Endothelial cell of umbilical vein (primary cell): ENCODE data around the gene RUFY3. TPM values are rescaled to one million over a fixed set of nuclear protein-coding genes. Genes with fewer than 3 reads are reported as not detected.

ENCODE experiments used
- BruUV-seq: library from RNA; stranded (reverse); fragments of 400-500 nt; replicated peaks from 2 replicates; lab custom pipeline; 2021; lab: Mats Ljungman, UMichigan
- CTCF ChIA-PET: fragments of 300-600, 350-600 bp; sonication (Branson Sonifier 250); formaldehyde crosslinking; loops from one replicate; lab custom pipeline; 2021; ENCODE audit warnings: antibody characterized with exemption, inconsistent platforms; lab: Charles Lee
- POLR2A ChIA-PET: fragments of 300-600, 350-600 bp; sonication (Branson Sonifier 250); formaldehyde crosslinking; loops from one replicate; lab custom pipeline; 2021; ENCODE audit warnings: antibody characterized with exemption, inconsistent platforms; lab: Charles Lee
- DNase-seq: peaks from one replicate; pipeline ENCODE4 v3.0.0-alpha.2; 2011; ENCODE audit warnings: low read depth, low spot score
- FAIRE-seq: peaks from 2 replicates; lab custom pipeline; 2011; peaks lifted over from hg19 to GRCh38; lab: Jason Lieb, UNC
- H2AFZ ChIP-seq: 2 replicates; pipeline ENCODE4 v1.6.0; 2012; ENCODE audit warnings: low read depth, low read length, control low read depth, inconsistent platforms
- H3K27ac ChIP-seq: 2 replicates; pipeline ENCODE4 v1.5.1; 2011; ENCODE audit warnings: low read depth, mild to moderate bottlenecking, control low read depth, low read length, moderate library complexity; ENCODE audit not compliant: insufficient read depth
- H3K27me3 ChIP-seq, 2 experiments: 2 replicates each; pipeline versions ENCODE4 v1.6.0 to v1.6.1; 2011; ENCODE audit warnings: low read length in 2 of 2, mixed read lengths in 1 of 2; ENCODE audit not compliant: control insufficient read depth in 2 of 2, insufficient read depth in 2 of 2
- H3K36me3 ChIP-seq, 2 experiments: 2 replicates in 1 of 2; 3 replicates in 1 of 2; pipeline ENCODE4 v1.5.1; 2011; ENCODE audit warnings: low read length in 2 of 2, mild to moderate bottlenecking in 1 of 2, moderate library complexity in 1 of 2; ENCODE audit not compliant: control insufficient read depth in 2 of 2, insufficient read depth in 2 of 2; ENCODE audit errors: extremely low read depth in 1 of 2
- H3K4me1 ChIP-seq: 3 replicates; pipeline ENCODE4 v1.5.1; 2011; ENCODE audit warnings: mild to moderate bottlenecking, low read length; ENCODE audit not compliant: control insufficient read depth, insufficient read depth; ENCODE audit errors: extremely low read depth
- H3K4me2 ChIP-seq: 2 replicates; pipeline ENCODE4 v1.6.1; 2011; ENCODE audit warnings: low read length, control low read depth, mixed read lengths; ENCODE audit not compliant: insufficient read depth
- H3K4me3 ChIP-seq, 3 experiments: fragments of 200-600 bp in 1 of 3; sonication (generic), shearing (Covaris generic) in 1 of 3; replicated peaks in 1 of 3; 2 replicates each; pipeline ENCODE4 v1.5.1; 2011 to 2016; ENCODE audit warnings: control low read depth in 3 of 3, low read length in 3 of 3, mild to moderate bottlenecking in 2 of 3, inconsistent platforms in 1 of 3, low read depth in 1 of 3, moderate library complexity in 1 of 3; ENCODE audit not compliant: insufficient read depth in 1 of 3
- H3K79me2 ChIP-seq: 2 replicates; pipeline ENCODE4 v1.6.0; 2012; ENCODE audit warnings: low read length, inconsistent platforms; ENCODE audit not compliant: control insufficient read depth, insufficient read depth
- H3K9ac ChIP-seq: replicated peaks from 2 replicates; pipeline ENCODE3; 2011; ENCODE audit warnings: low read length, control low read depth; ENCODE audit not compliant: insufficient read depth; ENCODE audit errors: extremely low read depth
- H3K9me1 ChIP-seq: replicated peaks from 3 replicates; pipeline ENCODE4 v1.6.0; 2011; ENCODE audit warnings: mild to moderate bottlenecking, low read length; ENCODE audit not compliant: control insufficient read depth, insufficient read depth; ENCODE audit errors: extremely low read depth
- H3K9me3 ChIP-seq: replicated peaks from 2 replicates; pipeline ENCODE4 v1.5.1; 2012; ENCODE audit warnings: low read length, inconsistent platforms; ENCODE audit not compliant: control insufficient read depth, insufficient read depth
- H4K20me1 ChIP-seq: replicated peaks from 2 replicates; pipeline ENCODE3; 2011; ENCODE audit warnings: mild to moderate bottlenecking, low read length; ENCODE audit not compliant: control insufficient read depth, insufficient read depth; ENCODE audit errors: extremely low read depth
- CTCF ChIP-seq, 2 donors: IDR thresholded peaks; 1 replicate in 1 of 2; 2 replicates in 1 of 2; pipeline ENCODE4 v1.5.1; 2011; ENCODE audit warnings: low read length in 2 of 2, mild to moderate bottlenecking in 2 of 2, moderate library complexity in 2 of 2, control low read depth in 1 of 2, inconsistent platforms in 1 of 2, low read depth in 1 of 2; ENCODE audit not compliant: insufficient read depth in 1 of 2; ENCODE audit errors: extremely low read depth in 1 of 2
- EZH2 ChIP-seq: IDR thresholded peaks from 2 replicates; pipeline ENCODE4 v1.6.1; 2012; ENCODE audit warnings: borderline replicate concordance, low read depth, mild to moderate bottlenecking, moderate library complexity, low read length, inconsistent platforms; ENCODE audit not compliant: severe bottlenecking
- FOS ChIP-seq: IDR thresholded peaks from 2 replicates; pipeline ENCODE4 v1.6.1; 2011; ENCODE audit warnings: mild to moderate bottlenecking, low read length, moderate library complexity, borderline replicate concordance; ENCODE audit not compliant: insufficient read depth
- GATA2 ChIP-seq: IDR thresholded peaks from 2 replicates; pipeline ENCODE4 v1.7.0; 2011; ENCODE audit warnings: low read depth, mild to moderate bottlenecking, moderate library complexity, mixed read lengths, low read length; ENCODE audit not compliant: insufficient read length, insufficient read depth
- JUN ChIP-seq: IDR thresholded peaks from 2 replicates; pipeline ENCODE4 v1.6.1; 2011; ENCODE audit warnings: borderline replicate concordance, low read depth; ENCODE audit not compliant: insufficient read length, insufficient read depth
- MYC ChIP-seq: IDR thresholded peaks from one replicate; pipeline ENCODE4 v1.6.1; 2011; ENCODE audit warnings: mild to moderate bottlenecking, low read depth, low read length
- POLR2A ChIP-seq: IDR thresholded peaks from 2 replicates; pipeline ENCODE4 v1.6.1; 2012; ENCODE audit warnings: low read depth, mild to moderate bottlenecking, control low read depth, low read length
- POLR2AphosphoS5 ChIP-seq: IDR thresholded peaks from 2 replicates; pipeline ENCODE4 v1.6.1; 2012; ENCODE audit warnings: low read depth, mild to moderate bottlenecking, control low read depth, low read length, moderate library complexity; ENCODE audit not compliant: insufficient read depth
- dilution Hi-C: fragments of 300-500 bp; cut with MboI; formaldehyde crosslinking; loops from one replicate; pipeline ENCODE4 v1.15.0; 2019; ENCODE audit warnings: low sequenced_read_pairs; ENCODE audit not compliant: extremely low pct_ligation_motif_present
- intact Hi-C: fragments of 100-400 bp; cut with micrococcal nuclease; formaldehyde crosslinking; loops from one replicate; pipeline ENCODE4 v1.10.0; 2022
- polyA plus RNA-seq, 4 experiments: library from polyadenylated mRNA; depleted of rRNA in 3 of 4; stranded (reverse) in 3 of 4; unstranded in 1 of 4; fragments of >200 nt; gene quantifications; 2 replicates each; pipeline versions ENCODE4 v1.2.1 to v1.2.3, GENCODE V29; 2011 to 2012; ENCODE audit warnings: missing spikeins in 1 of 4
- total RNA-seq: library from RNA; stranded (reverse); gene quantifications from 2 replicates; pipeline ENCODE4 v1.2.3, GENCODE V29; 2021
- TF ChIP-seq, protein P1 (sequence below): IDR thresholded peaks from 2 replicates; pipeline ENCODE4 v1.6.1; 2011; ENCODE audit not compliant: insufficient read depth, insufficient read length

The RUFY3 gene
- total and polyA plus RNA-seq, 2 donors (not counting 3 experiments of a cell fraction or from before 2014, with no cell fraction given) = 10.0 to 52.8 TPM

DNA sequence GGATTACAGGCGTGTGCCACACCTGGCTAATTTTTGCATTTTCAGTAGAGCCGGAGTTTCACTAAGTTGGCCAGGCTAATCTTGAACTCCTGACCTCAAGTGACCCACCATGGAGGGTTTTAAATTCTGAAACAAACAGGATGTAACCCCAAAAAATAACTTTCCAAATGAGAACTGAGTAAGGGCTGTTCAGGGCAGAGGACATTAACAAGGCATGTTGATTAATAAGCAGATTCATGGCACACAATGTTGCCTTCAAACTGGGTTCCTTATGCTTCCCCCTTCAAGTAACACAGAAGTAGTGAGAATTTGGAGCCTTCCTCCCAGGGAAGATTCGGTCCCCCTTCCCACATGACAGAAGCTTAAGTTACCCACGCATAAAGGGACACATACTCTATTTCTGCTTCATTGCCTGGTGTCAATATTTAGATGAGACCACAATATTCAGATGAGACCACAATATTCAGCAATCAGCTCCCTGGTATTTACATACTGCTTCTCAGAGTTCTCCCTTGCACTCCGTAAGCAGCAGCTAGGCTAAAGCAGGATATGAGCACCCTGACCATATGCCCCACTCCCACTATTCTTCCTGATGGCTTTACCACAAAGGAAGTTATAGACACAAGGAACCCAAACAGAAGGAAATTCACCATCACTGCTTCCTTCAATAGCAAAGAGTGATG, 96.5 kb downstream of the RUFY3 start:
- Histone ChIP-seq H3K4me3 (no peak overlapping the region), H3K79me2 (no peaks in the 10 kb centered on the region), H2AFZ (no peak overlapping the region), H3K27ac (no peak overlapping the region), H3K4me2 (no peak overlapping the region), H3K9ac (no peak overlapping the region), H3K27me3 (no peaks in the 10 kb centered on the region), H4K20me1 (no peaks in the 10 kb centered on the region), H3K9me1 (no peaks in the 10 kb centered on the region), H3K36me3 (peaks cover 9 to 12% of the 10 kb centered on the region in 2 experiments), H3K4me1 (no peaks in the 10 kb centered on the region), H3K9me3 (no peaks in the 10 kb centered on the region)
- TF ChIP-seq JUN (no peak), CTCF (IDR thresholded peaks at IDR 0.05; ENCODE audit: extremely low read depth in 1 of 2, insufficient read depth in 1 of 2, low read depth in 1 of 2, low read length in 2 of 2) (no peak), MYC (no peak), FOS (no peak), GATA2 (no peak), EZH2 (no peak), POLR2AphosphoS5 (no peak), POLR2A (no peak)
- TF ChIP-seq, protein P1, sequence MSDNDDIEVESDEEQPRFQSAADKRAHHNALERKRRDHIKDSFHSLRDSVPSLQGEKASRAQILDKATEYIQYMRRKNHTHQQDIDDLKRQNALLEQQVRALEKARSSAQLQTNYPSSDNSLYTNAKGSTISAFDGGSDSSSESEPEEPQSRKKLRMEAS = no peak
- intact Hi-C loops (no loop called here), dilution Hi-C loops (no loop called here)
- DNase-seq = no peak
- ChIA-PET POLR2A (no interaction called here), CTCF (interaction anchor here (1.4 to 1.8 kb wide), 2 partner anchors 114 to 191 kb away, joined by 4 to 7 read pairs; no protein-coding TSS in a partner anchor)
- TSS peak; percentile 2 for BruUV-seq
- no peak for FAIRE-seq
